Nephron progenitor cell (in vitro differentiated cells): ENCODE results near the gene METTL25.

ENCODE experiments used
- DNase-seq: peaks from one replicate; pipeline ENCODE4 v3.0.0; 2021
- H3K27ac Mint-ChIP-seq: 2 replicates; pipeline ENCODE4 v1.8.0; 2021; ENCODE audit warnings: mild to moderate bottlenecking, moderate library complexity, mixed read lengths
- H3K27me3 Mint-ChIP-seq: 2 replicates; pipeline ENCODE4 v1.8.0; 2021; ENCODE audit warnings: mild to moderate bottlenecking, low read depth, mixed read lengths; ENCODE audit not compliant: poor library complexity
- H3K36me3 Mint-ChIP-seq: 2 replicates; pipeline ENCODE4 v1.8.0; 2021; ENCODE audit warnings: low read depth, mixed read lengths
- H3K4me1 Mint-ChIP-seq: 2 replicates; pipeline ENCODE4 v1.8.0; 2021; ENCODE audit warnings: mixed read lengths
- H3K4me3 Mint-ChIP-seq: 2 replicates; pipeline ENCODE4 v1.8.0; 2021; ENCODE audit warnings: mild to moderate bottlenecking, moderate library complexity, mixed read lengths
- H3K9me3 Mint-ChIP-seq: 2 replicates; pipeline ENCODE4 v1.8.0; 2021; ENCODE audit warnings: mild to moderate bottlenecking, moderate library complexity, mixed read lengths
- CTCF ChIP-seq: fragments of 200-600 bp; sonication (generic); IDR thresholded peaks from 2 replicates; pipeline ENCODE4 v1.5.0; 2021; ENCODE audit warnings: antibody characterized with exemption

The METTL25 gene

GRCh38 chr12:82327861-82328260 is 30.5 kb upstream of the METTL25 start:
- Mint-ChIP-seq H3K27me3 (no peaks in the 10 kb centered on the region), H3K4me1 (no peaks in the 10 kb centered on the region), H3K9me3 (no peaks in the 10 kb centered on the region), H3K4me3 (no peak overlapping the region), H3K27ac (no peak overlapping the region), H3K36me3 (no peaks in the 10 kb centered on the region)
- DNase-seq: no peak
- no peak for TF ChIP-seq CTCF

- no peaks in the 10 kb centered on the region for H3K4me1 Mint-ChIP-seq
- no peaks in the 10 kb centered on the region for H3K36me3 Mint-ChIP-seq
- no peak for DNase-seq
- H3K4me3 Mint-ChIP-seq: no peak overlapping the region
- H3K27ac Mint-ChIP-seq: no peak overlapping the region
- no peaks in the 10 kb centered on the region for H3K27me3 Mint-ChIP-seq
- no peaks in the 10 kb centered on the region for H3K9me3 Mint-ChIP-seq
- TF ChIP-seq CTCF: no peak
These were observed 28.8 kb upstream of the METTL25 start for GRCh38 chr12:82329508-82329907.

GRCh38 chr12:82350161-82350560 is 8.2 kb upstream of the METTL25 start:
- Mint-ChIP-seq H3K27me3 (peaks cover 4% of the 10 kb centered on the region), H3K36me3 (peaks cover 18% of the 10 kb centered on the region), H3K27ac (no peak overlapping the region), H3K4me1 (no peaks in the 10 kb centered on the region), H3K4me3 (no peak overlapping the region), H3K9me3 (no peaks in the 10 kb centered on the region)
- no peak for DNase-seq
- no peak for TF ChIP-seq CTCF

GRCh38 chr12:82351390-82351789 is 6.9 kb upstream of the METTL25 start:
- Mint-ChIP-seq H3K4me1 (peaks cover 7% of the 10 kb centered on the region), H3K36me3 (peaks cover 29% of the 10 kb centered on the region), H3K27ac (no peak overlapping the region), H3K4me3 (no peak overlapping the region), H3K9me3 (no peaks in the 10 kb centered on the region), H3K27me3 (peaks cover 4% of the 10 kb centered on the region)
- no peak for DNase-seq
- TF ChIP-seq CTCF: no peak

GRCh38 chr12:82357340-82357739 is 989 bp upstream of the METTL25 start:
- peaks cover 36% of the 10 kb centered on the region for H3K4me1 Mint-ChIP-seq
- H3K4me3 Mint-ChIP-seq: peak overlapping the region; percentile 99
- TF ChIP-seq CTCF: no peak
- peak overlapping the region; percentile 100 for H3K27ac Mint-ChIP-seq
- H3K9me3 Mint-ChIP-seq: no peaks in the 10 kb centered on the region
- H3K36me3 Mint-ChIP-seq: peaks cover 42% of the 10 kb centered on the region
- DNase-seq: no peak
- no peaks in the 10 kb centered on the region for H3K27me3 Mint-ChIP-seq

GRCh38 chr12:82357845-82358199 is 507 bp upstream of the METTL25 start:
- Mint-ChIP-seq H3K27ac (peak overlapping the region; percentile 100), H3K36me3 (peaks cover 42% of the 10 kb centered on the region), H3K9me3 (no peaks in the 10 kb centered on the region), H3K27me3 (no peaks in the 10 kb centered on the region), H3K4me1 (peaks cover 41% of the 10 kb centered on the region), H3K4me3 (peak overlapping the region; percentile 99)
- TF ChIP-seq CTCF: no peak
- DNase-seq: no peak
